Muscle layer of colon (tissue), 2 donors: ENCODE measurements around the gene PUM1.

Source experiments
- H3K27ac ChIP-seq: one replicate; pipeline ENCODE4 v1.7.0; 2013; ENCODE audit warnings: low read depth, mild to moderate bottlenecking, low read length, moderate library complexity
- H3K27me3 ChIP-seq, 2 donors: one replicate each; pipeline ENCODE4 v1.7.0; 2013; ENCODE audit warnings: low read length in 2 of 2, mild to moderate bottlenecking in 2 of 2; ENCODE audit not compliant: insufficient read depth in 2 of 2, control insufficient read depth in 1 of 2
- H3K36me3 ChIP-seq: one replicate; pipeline ENCODE4 v1.7.0; 2013; ENCODE audit warnings: mild to moderate bottlenecking, low read length; ENCODE audit not compliant: insufficient read depth
- H3K4me1 ChIP-seq: one replicate; pipeline ENCODE4 v1.7.0; 2013; ENCODE audit warnings: mild to moderate bottlenecking, low read length; ENCODE audit not compliant: insufficient read depth
- H3K4me3 ChIP-seq, 2 donors: one replicate each; pipeline ENCODE4 v1.7.0; 2013; ENCODE audit warnings: low read length in 2 of 2, low read depth in 1 of 2, mild to moderate bottlenecking in 1 of 2, moderate library complexity in 1 of 2
- H3K9ac ChIP-seq: one replicate; pipeline ENCODE4 v1.7.0; 2013; ENCODE audit warnings: low read length
- H3K9me3 ChIP-seq: one replicate; pipeline ENCODE4 v1.7.0; 2013; ENCODE audit warnings: mild to moderate bottlenecking, low read length
- donor health status: abdominal sarcoma.
- donor health status: Adenocarcinoma of cecum.

Gene PUM1

DNA sequence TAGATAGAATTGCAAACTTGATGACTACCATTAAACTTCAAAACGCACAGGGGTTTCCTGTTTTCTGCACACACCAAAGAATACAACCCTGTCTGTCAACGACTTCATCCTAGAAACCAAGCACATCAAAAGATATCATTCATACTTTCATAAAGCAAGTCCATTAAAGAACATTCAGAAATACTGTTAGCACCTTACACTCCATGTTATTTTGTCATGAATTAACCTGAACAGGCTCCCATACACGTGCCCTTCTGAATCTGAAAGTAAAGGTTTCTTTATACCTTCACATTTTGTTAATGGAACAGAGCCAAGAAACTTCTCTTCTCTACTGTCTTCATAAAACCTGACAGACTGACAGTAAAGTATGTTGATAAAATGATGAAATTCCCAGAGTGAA, 46.1 kb downstream of the PUM1 start:
- Histone ChIP-seq H3K9me3 (no peaks in the 10 kb centered on the region), H3K27me3 (no peaks in the 10 kb centered on the region), H3K27ac (no peak overlapping the region), H3K9ac (no peak overlapping the region), H3K4me3 (no peak overlapping the region), H3K36me3 (no peaks in the 10 kb centered on the region), H3K4me1 (peaks cover 45% of the 10 kb centered on the region)

DNA sequence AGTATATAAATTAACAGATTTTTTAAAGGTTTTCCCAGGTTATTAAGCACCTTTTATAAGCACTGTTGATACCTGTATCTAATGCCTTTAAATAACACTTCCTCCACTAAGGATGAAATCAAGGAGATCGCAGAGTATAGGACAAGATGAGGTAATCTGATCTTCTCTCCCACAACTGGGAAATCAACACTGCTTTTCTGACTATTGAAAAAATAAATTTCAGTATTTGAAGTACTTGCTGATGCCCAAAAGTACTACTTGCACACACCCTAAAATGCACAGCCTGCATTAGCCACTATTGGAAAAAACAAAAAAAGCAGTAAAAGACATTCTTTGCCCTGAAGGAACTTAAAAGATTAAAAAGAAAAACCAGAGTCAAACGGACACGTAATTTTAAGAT, 48.6 kb downstream of the PUM1 start:
- H3K27me3 ChIP-seq: no peaks in the 10 kb centered on the region
- H3K9me3 ChIP-seq: no peaks in the 10 kb centered on the region
- H3K9ac ChIP-seq: no peak overlapping the region
- peaks cover 53% of the 10 kb centered on the region for H3K4me1 ChIP-seq
- no peaks in the 10 kb centered on the region for H3K36me3 ChIP-seq
- H3K4me3 ChIP-seq: no peak overlapping the region
- no peak overlapping the region for H3K27ac ChIP-seq

DNA sequence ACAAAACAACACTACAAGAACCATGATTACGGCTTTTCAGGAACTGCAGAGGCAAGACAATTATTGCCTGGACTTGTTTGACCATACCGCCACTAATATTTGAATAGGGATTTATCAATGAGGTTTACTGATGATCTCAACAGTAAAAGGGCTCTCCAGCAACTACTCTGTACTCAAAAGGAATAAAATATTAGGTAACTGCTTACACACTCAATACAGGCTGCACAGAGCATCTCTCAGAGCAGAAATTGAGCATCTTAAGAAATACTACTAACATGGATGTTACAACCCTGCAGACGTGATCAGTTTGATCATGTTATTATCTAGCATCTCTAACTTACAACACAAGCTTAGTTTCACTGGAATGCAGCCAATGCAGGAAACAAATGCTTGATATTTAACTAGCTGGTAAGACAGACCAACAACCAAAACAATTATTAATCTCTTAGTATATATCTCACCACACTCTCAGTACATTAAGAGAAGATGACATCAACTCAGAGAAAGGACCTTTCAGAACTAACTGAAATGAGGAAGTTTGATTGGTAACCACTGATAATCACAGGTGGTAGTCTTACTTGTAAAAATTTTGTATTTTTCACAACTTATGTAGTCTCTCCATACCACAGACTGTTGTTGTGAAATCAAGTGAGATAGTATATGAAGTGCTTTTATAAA, 52.2 kb downstream of the PUM1 start:
- H3K27me3 ChIP-seq: no peaks in the 10 kb centered on the region
- no peak overlapping the region for H3K4me3 ChIP-seq
- H3K9me3 ChIP-seq: no peaks in the 10 kb centered on the region
- no peaks in the 10 kb centered on the region for H3K36me3 ChIP-seq
- H3K4me1 ChIP-seq: peaks cover 46% of the 10 kb centered on the region
- no peak overlapping the region for H3K27ac ChIP-seq
- H3K9ac ChIP-seq: no peak overlapping the region

DNA sequence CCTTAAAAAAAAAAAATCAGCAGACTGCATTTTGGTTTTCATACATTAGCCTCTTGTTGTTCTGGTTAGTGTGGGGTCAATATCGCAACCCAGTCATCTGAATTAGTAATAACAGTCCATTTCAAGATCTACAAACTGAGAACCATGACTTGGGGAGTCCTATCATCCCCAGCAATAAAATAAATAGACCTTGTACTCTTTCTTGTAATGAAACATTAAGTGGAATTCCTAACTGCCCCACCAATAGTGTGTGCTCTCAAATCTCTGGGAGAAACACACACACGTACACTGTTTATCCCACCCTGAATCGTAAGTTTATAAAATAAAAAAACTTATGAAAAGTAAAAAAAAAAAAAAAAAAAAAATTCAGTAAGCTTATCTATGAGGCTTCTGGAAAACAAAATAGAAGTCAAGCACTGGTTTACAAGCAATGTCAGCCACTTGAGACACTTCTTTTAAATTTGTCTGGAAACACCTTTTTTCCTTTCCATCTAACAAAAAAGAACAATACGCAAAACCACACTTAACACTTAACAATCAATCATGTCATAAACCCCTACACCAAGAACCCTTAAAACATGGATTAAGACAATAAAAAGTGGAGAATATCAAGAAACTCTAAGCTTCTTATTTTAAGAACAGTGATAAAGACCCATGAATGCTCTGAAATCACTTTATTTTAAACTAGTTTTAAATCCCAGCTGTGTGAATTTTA, 53.1 kb downstream of the PUM1 start:
- Histone ChIP-seq H3K9ac (no peak overlapping the region), H3K9me3 (no peaks in the 10 kb centered on the region), H3K36me3 (no peaks in the 10 kb centered on the region), H3K27ac (no peak overlapping the region), H3K4me3 (no peak overlapping the region), H3K27me3 (no peaks in the 10 kb centered on the region), H3K4me1 (peaks cover 51% of the 10 kb centered on the region)

- Histone ChIP-seq H3K36me3 (no peaks in the 10 kb centered on the region), H3K27ac (no peak overlapping the region), H3K27me3 (no peaks in the 10 kb centered on the region), H3K4me1 (peaks cover 50% of the 10 kb centered on the region), H3K9ac (no peak overlapping the region), H3K9me3 (no peaks in the 10 kb centered on the region), H3K4me3 (no peak overlapping the region)
These were observed 53.8 kb downstream of the PUM1 start for GRCh38 chr1:31011719-31012118.

DNA sequence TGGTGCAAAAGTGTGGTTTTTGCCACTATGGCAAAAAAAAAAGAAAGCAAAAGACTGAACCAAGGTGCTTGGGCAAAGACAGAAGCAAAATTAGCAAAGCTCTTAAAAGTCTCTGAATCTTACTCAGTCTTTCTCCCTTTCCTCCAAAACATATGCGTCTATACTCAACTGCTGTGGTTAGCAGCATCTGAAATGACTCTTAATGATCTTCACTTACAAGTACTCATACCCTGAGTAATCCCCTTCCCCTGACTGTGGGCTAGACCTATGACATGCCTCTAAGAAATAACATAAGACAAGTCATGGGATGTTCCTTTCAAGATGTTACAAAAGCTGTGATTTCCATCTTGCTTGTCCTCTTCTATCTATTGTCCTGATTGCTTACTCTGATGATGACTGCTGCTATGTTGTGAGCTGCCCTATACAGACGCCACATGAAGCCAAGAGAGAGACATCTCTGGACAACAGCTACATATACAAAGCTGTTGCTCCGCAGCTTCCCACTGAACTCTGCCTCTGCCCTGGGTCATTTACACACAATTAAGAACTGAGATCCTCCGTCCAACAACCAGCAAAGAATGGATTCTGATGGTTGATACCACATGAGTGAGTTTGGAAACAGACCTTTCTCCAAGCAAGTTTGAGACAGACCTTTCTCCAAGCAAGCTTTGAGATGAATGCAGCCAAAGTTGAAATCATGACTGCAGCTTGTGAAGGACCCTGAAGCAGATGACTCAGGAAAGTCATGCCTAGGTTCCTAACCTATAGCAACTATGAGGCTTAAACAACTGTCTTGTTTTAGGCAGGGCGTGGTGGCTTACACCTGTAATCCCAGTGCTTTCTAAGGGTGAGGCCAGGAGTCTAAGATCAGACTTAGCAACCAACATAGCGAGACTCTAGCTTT, 55.2 kb downstream of the PUM1 start:
- Histone ChIP-seq H3K9me3 (no peaks in the 10 kb centered on the region), H3K4me1 (peaks cover 50% of the 10 kb centered on the region), H3K9ac (no peak overlapping the region), H3K4me3 (no peak overlapping the region), H3K27me3 (no peaks in the 10 kb centered on the region), H3K36me3 (no peaks in the 10 kb centered on the region), H3K27ac (no peak overlapping the region)

- Histone ChIP-seq H3K9me3 (no peaks in the 10 kb centered on the region), H3K4me1 (peaks cover 34% of the 10 kb centered on the region), H3K36me3 (peaks cover 25% of the 10 kb centered on the region), H3K27me3 (no peaks in the 10 kb centered on the region), H3K27ac (no peak overlapping the region), H3K9ac (no peak overlapping the region), H3K4me3 (no peak overlapping the region)
These were observed 58.0 kb downstream of the PUM1 start for GRCh38 chr1:31007462-31007991.

GRCh38 chr1:31006747-31007146, 58.8 kb downstream of the PUM1 start:
- no peaks in the 10 kb centered on the region for H3K9me3 ChIP-seq
- H3K27ac ChIP-seq: no peak overlapping the region
- no peak overlapping the region for H3K9ac ChIP-seq
- H3K27me3 ChIP-seq: no peaks in the 10 kb centered on the region
- peaks cover 29% of the 10 kb centered on the region for H3K4me1 ChIP-seq
- peaks cover 26% of the 10 kb centered on the region for H3K36me3 ChIP-seq
- no peak overlapping the region for H3K4me3 ChIP-seq

GRCh38 chr1:31005617-31006166, 59.8 kb downstream of the PUM1 start:
- no peak overlapping the region for H3K4me3 ChIP-seq
- peaks cover 26% of the 10 kb centered on the region for H3K36me3 ChIP-seq
- H3K27me3 ChIP-seq: no peaks in the 10 kb centered on the region
- H3K9ac ChIP-seq: no peak overlapping the region
- H3K27ac ChIP-seq: no peak overlapping the region
- H3K9me3 ChIP-seq: no peaks in the 10 kb centered on the region
- peaks cover 23% of the 10 kb centered on the region for H3K4me1 ChIP-seq

- Histone ChIP-seq H3K27ac (no peak overlapping the region), H3K4me3 (no peak overlapping the region), H3K9ac (no peak overlapping the region), H3K27me3 (no peaks in the 10 kb centered on the region), H3K9me3 (no peaks in the 10 kb centered on the region), H3K36me3 (peaks cover 26% of the 10 kb centered on the region), H3K4me1 (peaks cover 18% of the 10 kb centered on the region)
These were observed 60.3 kb downstream of the PUM1 start for GRCh38 chr1:31005198-31005597.

DNA sequence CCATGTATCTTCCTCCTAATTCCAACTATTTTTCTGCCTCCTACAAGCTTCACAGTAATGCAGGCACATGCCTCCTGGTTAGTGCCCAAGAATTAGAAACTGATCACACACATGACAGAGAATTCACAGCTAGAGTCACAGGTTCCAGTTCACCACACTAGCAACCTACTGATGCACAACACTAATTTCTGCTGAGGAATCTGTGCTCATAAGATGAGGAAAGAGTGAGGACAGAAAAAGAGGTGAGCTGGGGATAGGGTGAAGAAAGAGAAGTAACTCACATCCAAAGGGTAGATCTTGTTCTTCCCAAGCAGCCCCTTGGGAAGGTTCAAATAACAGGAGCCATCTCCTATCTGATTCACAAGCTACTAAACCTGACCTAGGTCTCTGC, 61.3 kb downstream of the PUM1 start:
- Histone ChIP-seq H3K9ac (no peak overlapping the region), H3K27ac (no peak overlapping the region), H3K4me3 (no peak overlapping the region)

More for the DNA sequence above, 61.3 kb downstream of the PUM1 start:
- Histone ChIP-seq H3K4me1 (peaks cover 13% of the 10 kb centered on the region), H3K27me3 (no peaks in the 10 kb centered on the region), H3K9me3 (no peaks in the 10 kb centered on the region), H3K36me3 (peaks cover 26% of the 10 kb centered on the region)
